GM11168 (cell line): Measurements from ENCODE around the gene DPM3.
"Not testable (repeated sequence)": the region's sequence is repeated elsewhere in the genome, so short reads cannot be mapped to it uniquely, and the experiment has no call there.

Experiments
- in situ Hi-C: fragments of 300-500 bp; cut with MboI; formaldehyde crosslinking; loops from one replicate; pipeline ENCODE4 v1.12.0; 2022; ENCODE audit warnings: low sequenced_read_pairs; ENCODE audit not compliant: unreplicated experiment

DPM3 gene

GRCh38 chr1:155139895-155140629, at the start of gene DPM3:
TSS of gene DPM3 (minus strand) at chr1:155140531. CDS start at chr1:155140240, 291 bp downstream.
- in situ Hi-C loops: no loop called here

GRCh38 chr1:155189926-155190325, 49.6 kb upstream of the DPM3 start:
- in situ Hi-C loops: not testable (repeated sequence)

GRCh38 chr1:155188268-155188667, 47.9 kb upstream of the DPM3 start:
- in situ Hi-C loops: no loop called here

GRCh38 chr1:155187456-155187891, 47.1 kb upstream of the DPM3 start:
- in situ Hi-C loops: no loop called here

- in situ Hi-C loops: no loop called here
Observed at GRCh38 chr1:155186794-155187455, 46.6 kb upstream of the DPM3 start.

- in situ Hi-C loops: no loop called here
Observed at GRCh38 chr1:155186067-155186793, 45.9 kb upstream of the DPM3 start.

- in situ Hi-C loops: no loop called here
Observed at GRCh38 chr1:155185783-155186066, 45.4 kb upstream of the DPM3 start.

- in situ Hi-C loops: no loop called here
Observed at GRCh38 chr1:155184835-155185782, 44.8 kb upstream of the DPM3 start.

GRCh38 chr1:155184351-155184811, 44.0 kb upstream of the DPM3 start:
- in situ Hi-C loops: no loop called here

GRCh38 chr1:155183775-155184221, 43.5 kb upstream of the DPM3 start:
- in situ Hi-C loops: no loop called here

GRCh38 chr1:155182052-155182550, 41.8 kb upstream of the DPM3 start:
- in situ Hi-C loops: no loop called here

GRCh38 chr1:155181371-155182051, 41.2 kb upstream of the DPM3 start:
- in situ Hi-C loops: no loop called here

- in situ Hi-C loops: no loop called here
Observed at GRCh38 chr1:155179112-155180031, 39.0 kb upstream of the DPM3 start.

- in situ Hi-C loops: no loop called here
Observed at GRCh38 chr1:155178441-155179111, 38.2 kb upstream of the DPM3 start.

GRCh38 chr1:155177918-155178281, 37.6 kb upstream of the DPM3 start:
- in situ Hi-C loops: no loop called here

- in situ Hi-C loops: no loop called here
Observed at GRCh38 chr1:155177192-155177917, 37.0 kb upstream of the DPM3 start.

- in situ Hi-C loops: no loop called here
Observed at GRCh38 chr1:155176544-155177071, 36.3 kb upstream of the DPM3 start.
